ENCODE results near the gene RAPGEF1. TPM values are rescaled to one million over a fixed set of nuclear protein-coding genes. Genes with fewer than 3 reads are reported as not detected.

RAPGEF1 gene
- total RNA-seq, 6 experiments from 2014 or later: 22.9 to 53.6 (median 30.2) TPM

DNA sequence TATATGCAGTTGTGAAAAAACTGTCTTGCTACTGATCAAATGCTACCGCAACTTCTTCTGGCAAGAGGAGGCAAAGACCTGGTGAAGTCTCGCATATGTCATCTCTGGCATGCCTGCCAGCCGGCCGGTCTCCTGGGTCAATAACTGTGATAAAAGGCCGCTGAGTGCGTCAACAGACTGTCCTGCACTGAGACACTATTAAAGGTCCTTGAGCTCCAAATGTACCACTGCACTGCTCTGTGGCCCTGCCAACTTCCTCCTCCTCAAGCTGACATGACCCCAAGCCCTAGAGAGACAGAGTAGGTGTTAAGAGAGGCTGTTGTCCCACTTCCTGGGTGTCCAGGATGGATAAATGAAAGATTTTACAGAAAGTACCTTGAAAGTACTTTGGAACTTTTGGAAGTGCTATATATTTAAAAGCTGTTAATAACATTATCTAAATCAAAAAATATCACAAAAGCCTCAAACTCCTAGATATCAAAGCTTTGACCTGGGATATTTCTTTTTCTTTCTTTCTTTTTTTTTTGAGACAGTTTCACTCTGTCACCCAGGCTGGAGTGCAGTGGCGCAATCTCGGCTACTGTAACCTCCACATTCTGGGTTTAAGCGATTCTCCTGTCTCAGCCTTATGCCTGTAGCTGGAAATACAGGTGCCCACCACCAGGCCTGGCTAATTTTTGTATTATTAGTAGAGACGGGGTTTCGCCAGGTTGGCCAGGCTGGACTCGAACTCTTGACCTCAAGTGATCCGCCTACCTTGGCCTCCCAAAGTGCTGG is 31.5 kb downstream of the RAPGEF1 start:
- peaks cover 0 to 57% (median 30%) of the 10 kb centered on the region in 4 donors for H3K4me1 ChIP-seq

DNA sequence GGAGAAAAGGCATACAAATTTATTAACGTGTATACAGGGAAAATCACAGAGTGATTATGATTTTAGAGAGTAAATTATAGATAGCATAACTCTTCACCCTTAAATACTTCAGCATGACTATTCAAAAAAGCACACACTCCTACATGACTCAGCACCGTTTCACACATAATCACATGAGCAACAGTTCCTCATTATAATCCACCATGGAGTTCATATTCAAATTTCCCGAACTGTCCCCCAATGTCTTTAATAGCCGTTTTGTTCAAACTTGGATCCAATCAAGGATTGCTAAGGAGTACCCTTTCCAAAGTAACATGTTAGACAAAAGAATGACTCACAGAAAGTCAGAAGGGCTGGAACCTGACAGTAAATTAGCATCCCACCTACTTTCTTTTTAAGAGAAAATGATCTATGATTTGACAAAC is 32.1 kb downstream of the RAPGEF1 start:
- WGBS (ENCODE audit: insufficient coverage, low coverage, low lambda C conversion rate, missing lambda C conversion rate): 45% methylated on average over 4 of the region's 4 CpGs
- TF ChIP-seq POLR2A (IDR thresholded peaks at IDR 0.05): no peak
- TF ChIP-seq, protein P1, sequence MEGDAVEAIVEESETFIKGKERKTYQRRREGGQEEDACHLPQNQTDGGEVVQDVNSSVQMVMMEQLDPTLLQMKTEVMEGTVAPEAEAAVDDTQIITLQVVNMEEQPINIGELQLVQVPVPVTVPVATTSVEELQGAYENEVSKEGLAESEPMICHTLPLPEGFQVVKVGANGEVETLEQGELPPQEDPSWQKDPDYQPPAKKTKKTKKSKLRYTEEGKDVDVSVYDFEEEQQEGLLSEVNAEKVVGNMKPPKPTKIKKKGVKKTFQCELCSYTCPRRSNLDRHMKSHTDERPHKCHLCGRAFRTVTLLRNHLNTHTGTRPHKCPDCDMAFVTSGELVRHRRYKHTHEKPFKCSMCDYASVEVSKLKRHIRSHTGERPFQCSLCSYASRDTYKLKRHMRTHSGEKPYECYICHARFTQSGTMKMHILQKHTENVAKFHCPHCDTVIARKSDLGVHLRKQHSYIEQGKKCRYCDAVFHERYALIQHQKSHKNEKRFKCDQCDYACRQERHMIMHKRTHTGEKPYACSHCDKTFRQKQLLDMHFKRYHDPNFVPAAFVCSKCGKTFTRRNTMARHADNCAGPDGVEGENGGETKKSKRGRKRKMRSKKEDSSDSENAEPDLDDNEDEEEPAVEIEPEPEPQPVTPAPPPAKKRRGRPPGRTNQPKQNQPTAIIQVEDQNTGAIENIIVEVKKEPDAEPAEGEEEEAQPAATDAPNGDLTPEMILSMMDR (IDR thresholded peaks at IDR 0.05): no peak
- DNase-seq: no peak
- peaks cover 0 to 57% (median 30%) of the 10 kb centered on the region in 4 donors for H3K4me1 ChIP-seq
- H3K36me3 ChIP-seq: no peaks in the 10 kb centered on the region
- H3K9me3 ChIP-seq: no peaks in the 10 kb centered on the region
- H3K27ac ChIP-seq: peak overlapping the region; percentile 58 to 88 (median 75)
- intact Hi-C loops (cut with DNase I): no loop called here
- H3K4me3 ChIP-seq: no peak overlapping the region
- no peaks in the 10 kb centered on the region for H3K27me3 ChIP-seq
- ATAC-seq: peak in 1 of 4 donors; percentile 14

More for the DNA sequence above, 31.5 kb downstream of the RAPGEF1 start:
- WGBS (ENCODE audit: insufficient coverage, low coverage, low lambda C conversion rate, missing lambda C conversion rate): 20% methylated on average over 13 of the region's 13 CpGs
- intact Hi-C loops (cut with DNase I): no loop called here
- H3K27ac ChIP-seq: peak overlapping the region; percentile 58 to 88 (median 75)
- ATAC-seq (peak; percentile 71 to 83 (median 72)), DNase-seq (peak; percentile 77 to 92 (median 90))
- no peaks in the 10 kb centered on the region for H3K27me3 ChIP-seq
- TF ChIP-seq, protein P1 (IDR thresholded peaks at IDR 0.05): no peak
- no peak for TF ChIP-seq POLR2A (IDR thresholded peaks at IDR 0.05)
- no peaks in the 10 kb centered on the region for H3K36me3 ChIP-seq
- no peaks in the 10 kb centered on the region for H3K9me3 ChIP-seq
- no peak overlapping the region for H3K4me3 ChIP-seq

DNA sequence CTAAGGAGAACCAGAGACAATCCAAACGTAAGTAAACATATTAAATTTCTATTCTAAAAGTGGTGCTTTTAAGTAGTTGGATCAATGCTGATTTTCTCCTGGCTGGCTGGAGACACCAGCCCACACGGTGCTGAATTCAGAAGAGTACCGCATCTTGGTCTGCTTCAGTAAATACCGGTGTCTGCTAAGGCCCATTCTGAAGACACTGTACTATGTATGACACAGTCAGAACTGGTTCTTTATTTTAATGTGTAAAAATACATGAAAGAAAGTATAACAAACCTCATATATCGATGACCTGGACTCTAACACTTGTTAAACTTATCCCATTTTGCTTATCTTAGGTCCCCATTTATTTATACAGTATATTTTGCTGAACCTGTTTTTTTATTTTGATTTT is 32.8 kb downstream of the RAPGEF1 start:
- Histone ChIP-seq H3K9me3 (no peaks in the 10 kb centered on the region), H3K36me3 (no peaks in the 10 kb centered on the region), H3K27me3 (no peaks in the 10 kb centered on the region), H3K4me1 (peaks cover 0 to 57% (median 30%) of the 10 kb centered on the region in 4 donors), H3K27ac (peak overlapping the region; percentile 58 to 88 (median 75)), H3K4me3 (no peak overlapping the region)
- DNase-seq (no peak), ATAC-seq (no peak)
- 50% methylated on average over 4 of the region's 5 CpGs for WGBS (ENCODE audit: insufficient coverage, low coverage, low lambda C conversion rate, missing lambda C conversion rate)
- TF ChIP-seq, protein P1 (IDR thresholded peaks at IDR 0.05): no peak
- TF ChIP-seq POLR2A (IDR thresholded peaks at IDR 0.05): no peak
- intact Hi-C loops (cut with DNase I): no loop called here

DNA sequence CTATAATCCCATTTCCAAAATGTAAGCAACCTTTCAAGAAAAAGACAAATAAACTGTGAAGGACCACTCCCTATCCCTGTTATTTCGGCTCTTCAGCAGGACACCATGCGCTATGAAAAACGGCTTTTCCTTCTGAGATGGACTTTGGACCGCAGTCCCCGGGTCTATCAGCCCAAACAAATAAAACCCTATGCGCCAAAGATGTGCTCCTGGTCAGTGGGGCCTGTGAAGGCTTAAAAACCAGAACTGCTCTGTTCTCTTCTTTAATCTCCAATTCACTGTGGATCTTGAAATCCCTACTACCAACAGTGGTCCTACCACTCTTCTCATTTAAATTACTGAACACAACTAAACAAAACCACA is 33.3 kb downstream of the RAPGEF1 start:
- Histone ChIP-seq H3K4me3 (no peak overlapping the region), H3K4me1 (peaks cover 0 to 57% (median 30%) of the 10 kb centered on the region in 4 donors), H3K9me3 (no peaks in the 10 kb centered on the region), H3K36me3 (no peaks in the 10 kb centered on the region), H3K27ac (peak overlapping the region; percentile 58 to 88 (median 75)), H3K27me3 (no peaks in the 10 kb centered on the region)
- TF ChIP-seq, protein P1 (IDR thresholded peaks at IDR 0.05): no peak
- no peak for TF ChIP-seq POLR2A (IDR thresholded peaks at IDR 0.05)
- intact Hi-C loops (cut with DNase I): no loop called here
- DNase-seq (no peak), ATAC-seq (peak; percentile 14 to 69 (median 52))
- 17% methylated on average over 6 of the region's 6 CpGs for WGBS (ENCODE audit: insufficient coverage, low coverage, low lambda C conversion rate, missing lambda C conversion rate)
